Renal cortex interstitium (tissue), 15 donors: ENCODE data around the gene ABCB1. TPM values are rescaled to one million over a fixed set of nuclear protein-coding genes. Genes with fewer than 3 reads are reported as not detected.

Source experiments
- DNase-seq, 11 donors: peaks; one replicate each; pipeline ENCODE4 v3.0.0-alpha.2; 2013; ENCODE audit warnings: low read depth in 9 of 11, low spot score in 4 of 11; ENCODE audit errors: extremely low read depth in 1 of 11
- long read RNA-seq, 16 experiments: transcript quantifications; one replicate each; lab custom pipeline, GENCODE V29; 2026
- polyA plus RNA-seq, 3 donors: library from polyadenylated mRNA; unstranded; fragments of 120-200 nt; gene quantifications; one replicate each; pipeline ENCODE4 v1.2.1, GENCODE V29; 2013; ENCODE audit not compliant: insufficient read length in 3 of 3

Gene ABCB1
- polyA plus RNA-seq: 10 to 100 TPM; 21.9 to 26.8 (median 22.4) TPM
- long read RNA-seq, donor 1, full-length matches to known transcripts: 1 of 9 reads
- long read RNA-seq, donor 1, partial matches to known transcripts: 8 of 9 reads
- long read RNA-seq, donor 1, other reads (novel, unspliced or antisense): 0 of 9 reads
- long read RNA-seq, donor 2, partial matches to known transcripts: 6 of 6 reads
- long read RNA-seq, donor 2, other reads (novel, unspliced or antisense): 0 of 6 reads
- long read RNA-seq, donor 3: 0 reads
- long read RNA-seq, donor 4, partial matches to known transcripts: 6 of 6 reads
- long read RNA-seq, donor 4, other reads (novel, unspliced or antisense): 0 of 6 reads
- long read RNA-seq, donor 5: 0 reads
- long read RNA-seq, donor 6, partial matches to known transcripts: 7 of 10 reads
- long read RNA-seq, donor 6, other reads (novel, unspliced or antisense): 0 of 10 reads
- long read RNA-seq, donor 7, full-length matches to known transcripts: 3 of 15 reads
- long read RNA-seq, donor 7, partial matches to known transcripts: 12 of 15 reads
- long read RNA-seq, donor 7, other reads (novel, unspliced or antisense): 0 of 15 reads
- long read RNA-seq, donor 8: 0 reads
- long read RNA-seq, donor 9, full-length matches to known transcripts: 3 of 3 reads
- long read RNA-seq, donor 9, partial matches to known transcripts: 0 of 3 reads
- long read RNA-seq, donor 9, other reads (novel, unspliced or antisense): 0 of 3 reads
- long read RNA-seq, donor 10, full-length matches to known transcripts: 1 of 10 reads
- long read RNA-seq, donor 10, partial matches to known transcripts: 9 of 10 reads
- long read RNA-seq, donor 10, other reads (novel, unspliced or antisense): 0 of 10 reads
- long read RNA-seq, donor 11: 0 reads
- long read RNA-seq, donor 12: 0 reads
- long read RNA-seq, donor 13: 0 reads
- long read RNA-seq, donor 14, partial matches to known transcripts: 6 of 6 reads
- long read RNA-seq, donor 14, other reads (novel, unspliced or antisense): 0 of 6 reads
- long read RNA-seq, donor 15, partial matches to known transcripts: 5 of 6 reads
- long read RNA-seq, donor 15, other reads (novel, unspliced or antisense): 0 of 6 reads
- long read RNA-seq, donor 16, full-length matches to known transcripts: 2 of 25 reads
- long read RNA-seq, donor 16, partial matches to known transcripts: 23 of 25 reads
- long read RNA-seq, donor 16, other reads (novel, unspliced or antisense): 0 of 25 reads

- peak in 9 of 11 donors; percentile 21 to 52 (median 35) for DNase-seq
Measured at GRCh38 chr7:87600130-87601124, at the start of gene ABCB1. ABCB1 (minus strand) TSS chr7:87600884; CDS start chr7:87600184, 700 bp downstream.

- no peak for DNase-seq
Measured at GRCh38 chr7:87648316-87648715, 47.6 kb upstream of the ABCB1 start.

GRCh38 chr7:87645446-87645845 lies 44.8 kb upstream of the ABCB1 start:
- DNase-seq: no peak

- DNase-seq: no peak
Measured at GRCh38 chr7:87635921-87636320, 35.2 kb upstream of the ABCB1 start.

DNA sequence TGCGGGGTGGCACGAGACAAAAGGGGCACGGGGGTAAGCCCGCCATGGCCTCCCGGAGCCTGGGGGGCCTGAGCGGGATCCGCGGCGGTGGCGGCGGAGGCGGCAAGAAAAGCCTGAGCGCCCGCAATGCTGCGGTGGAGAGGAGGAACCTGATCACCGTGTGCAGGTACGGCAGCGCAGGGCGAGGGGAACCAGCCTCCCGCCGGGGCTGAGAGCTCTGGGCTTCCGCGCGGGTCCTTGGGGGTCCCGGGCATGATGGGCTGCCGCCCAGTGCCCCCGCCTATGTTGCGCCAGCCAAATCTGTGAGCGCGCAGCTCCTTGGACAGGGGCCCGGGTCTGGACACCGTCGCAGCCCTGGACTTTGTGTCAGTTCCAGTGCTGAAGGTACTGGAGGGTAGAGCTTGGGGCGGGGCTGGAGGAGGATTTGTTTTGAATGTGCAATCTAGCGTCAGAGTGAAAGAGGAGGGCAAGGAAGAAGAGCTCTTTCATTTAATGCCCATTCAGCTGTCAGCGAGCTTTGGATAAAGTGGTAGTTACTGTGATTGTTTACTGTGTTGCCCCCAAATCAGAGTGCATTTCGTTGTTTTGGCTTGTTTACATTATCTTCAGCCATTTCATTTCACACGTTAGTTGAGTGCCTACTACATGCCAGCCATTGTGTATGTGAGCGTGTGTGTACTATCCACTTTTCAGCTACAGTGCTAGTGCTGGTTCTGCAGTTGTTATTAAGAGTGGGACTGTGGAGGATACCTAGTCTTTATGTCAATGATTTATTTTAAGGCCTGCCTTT lies 28.3 kb upstream of the ABCB1 start:
- DNase-seq: peak in 8 of 11 donors; percentile 13 to 53 (median 33)

DNA sequence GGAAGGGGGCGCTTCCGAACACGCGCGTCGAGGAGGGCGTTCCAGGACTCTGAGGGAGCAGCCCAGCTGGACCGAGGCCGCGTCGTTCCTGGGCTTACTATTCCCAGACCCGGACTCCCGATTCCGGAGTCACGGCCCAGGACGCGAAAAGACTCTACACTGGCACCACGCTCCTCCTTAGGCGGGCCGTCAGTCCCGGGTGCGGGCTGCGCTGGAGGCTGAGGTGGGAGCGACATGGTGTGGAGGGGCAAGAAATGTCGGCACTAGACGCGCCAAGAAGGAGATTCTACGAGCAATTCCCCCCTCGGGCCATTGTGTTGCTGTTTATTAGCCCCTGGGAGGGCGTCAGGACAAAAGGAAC lies 26.9 kb upstream of the ABCB1 start:
- peak in 1 of 11 donors; percentile 2 for DNase-seq

- DNase-seq: no peak
Measured at GRCh38 chr7:87625101-87625500, 24.4 kb upstream of the ABCB1 start.

DNA sequence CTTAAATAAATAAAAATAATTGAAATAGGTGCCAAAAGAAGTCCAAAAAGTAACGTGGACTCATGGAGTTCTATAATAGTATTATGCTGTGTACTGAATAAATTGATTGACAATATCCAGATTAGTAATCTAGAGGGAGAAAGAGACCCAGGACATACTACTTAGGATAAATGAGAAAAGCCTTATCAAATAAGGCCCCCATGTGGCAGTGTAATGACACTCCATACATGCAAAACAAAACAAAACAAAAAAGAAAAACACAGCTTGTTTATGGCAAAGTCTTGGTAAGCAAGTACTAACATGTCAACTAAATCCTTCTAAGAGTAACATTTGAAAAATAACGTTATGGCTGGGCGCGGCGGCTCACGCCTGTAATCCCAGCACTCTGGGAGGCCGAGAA lies 23.9 kb upstream of the ABCB1 start:
- DNase-seq: no peak

DNA sequence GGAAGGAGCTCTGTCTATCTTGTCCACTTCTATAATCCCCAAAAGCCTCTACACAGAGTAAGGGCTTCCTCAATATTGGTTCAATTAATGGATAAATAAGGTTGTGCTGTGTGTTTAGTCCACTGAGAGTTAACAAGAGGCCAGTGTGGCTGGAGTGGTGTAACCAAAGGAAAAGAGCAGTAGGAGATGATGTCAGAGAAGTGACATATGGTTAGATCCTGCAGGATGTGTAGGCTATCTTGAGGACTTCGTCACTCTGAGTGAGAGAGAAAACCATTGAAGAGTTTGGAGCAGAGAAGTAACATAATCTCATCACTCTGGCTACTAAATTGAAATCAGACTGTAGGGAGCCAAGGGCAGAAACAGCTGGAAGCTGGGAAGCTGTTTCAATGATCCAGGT lies 14.5 kb upstream of the ABCB1 start:
- DNase-seq: no peak

DNA sequence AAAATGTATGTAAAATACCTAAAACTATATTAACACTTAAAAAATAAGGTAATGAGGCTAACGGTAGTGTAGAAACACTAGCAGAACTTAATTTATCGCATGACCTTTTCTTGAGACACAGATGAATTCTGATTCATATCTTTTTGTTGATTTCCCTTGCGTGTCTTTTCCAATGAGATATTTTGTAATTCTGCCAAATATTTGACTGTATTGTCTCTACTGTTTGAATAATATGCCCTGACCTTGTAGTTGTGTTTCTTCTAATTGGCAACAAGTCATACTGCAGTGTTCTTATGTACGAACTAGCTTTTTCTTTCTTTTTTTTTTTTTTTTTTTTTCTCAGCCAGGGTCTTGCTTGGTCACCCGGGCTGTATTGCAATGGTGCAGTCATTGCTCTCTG lies 9.2 kb upstream of the ABCB1 start:
- DNase-seq: no peak

DNA sequence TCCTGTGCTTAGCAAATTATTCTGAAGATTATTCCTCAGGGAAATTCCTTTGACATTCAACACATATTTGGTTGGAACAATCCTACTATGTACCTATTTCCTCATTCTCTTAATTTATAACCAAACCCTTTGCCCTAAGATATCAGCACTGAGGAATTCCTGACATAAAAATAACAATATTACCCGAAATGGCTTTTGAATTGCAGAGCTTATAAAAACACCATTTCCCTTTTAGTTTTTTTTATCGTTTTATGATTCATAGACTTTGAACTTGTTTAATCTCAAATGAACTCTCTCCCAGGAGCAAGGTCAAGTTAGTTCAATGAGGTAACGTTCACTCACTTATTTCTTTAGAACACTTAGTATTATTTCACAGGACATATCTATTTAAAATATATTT lies 7.7 kb upstream of the ABCB1 start:
- DNase-seq: no peak

- no peak for DNase-seq
Measured at GRCh38 chr7:87604264-87604663, 3.6 kb upstream of the ABCB1 start.

DNA sequence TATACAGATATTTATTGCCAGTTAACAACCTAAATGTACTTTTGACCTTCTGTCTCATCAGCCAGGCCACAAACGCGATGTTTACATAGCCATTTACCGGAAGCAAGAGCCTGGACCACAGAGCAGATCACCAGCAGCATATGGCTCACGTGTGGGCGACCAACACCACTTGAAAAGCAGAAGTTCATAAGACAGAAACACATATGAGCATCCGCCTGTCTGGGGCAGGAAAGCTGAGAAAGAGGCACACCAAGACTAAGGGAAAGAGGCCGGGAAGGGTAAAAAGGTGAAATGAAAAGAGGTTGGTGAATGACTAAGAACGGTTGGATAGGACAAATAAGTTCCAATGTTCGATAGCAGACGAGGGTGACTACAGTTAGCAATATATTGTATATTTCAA lies 1.3 kb downstream of the ABCB1 start:
- no peak for DNase-seq

GRCh38 chr7:87598234-87599009 lies 2.3 kb downstream of the ABCB1 start:
- DNase-seq: no peak

DNA sequence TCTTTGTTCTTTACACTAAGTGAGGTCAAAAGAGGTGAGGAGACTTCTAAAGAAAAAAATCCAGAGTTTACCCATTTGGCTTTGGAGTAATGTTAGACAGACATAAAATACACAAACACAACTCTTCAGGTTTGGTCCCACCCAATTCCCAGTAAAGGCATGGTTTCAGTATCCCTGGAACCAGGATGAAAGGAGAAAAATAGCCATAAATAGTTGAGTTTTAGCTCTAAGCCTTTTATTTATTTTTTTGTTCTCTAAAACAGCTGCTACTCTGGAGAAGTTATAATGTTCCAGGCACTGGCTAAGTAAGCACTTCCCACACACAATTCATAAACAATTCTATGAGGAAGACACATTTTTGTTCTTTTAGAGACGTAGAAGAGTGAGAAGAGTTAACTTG lies 4.0 kb downstream of the ABCB1 start:
- no peak for DNase-seq

GRCh38 chr7:87596136-87596535 lies 4.5 kb downstream of the ABCB1 start:
- no peak for DNase-seq

DNA sequence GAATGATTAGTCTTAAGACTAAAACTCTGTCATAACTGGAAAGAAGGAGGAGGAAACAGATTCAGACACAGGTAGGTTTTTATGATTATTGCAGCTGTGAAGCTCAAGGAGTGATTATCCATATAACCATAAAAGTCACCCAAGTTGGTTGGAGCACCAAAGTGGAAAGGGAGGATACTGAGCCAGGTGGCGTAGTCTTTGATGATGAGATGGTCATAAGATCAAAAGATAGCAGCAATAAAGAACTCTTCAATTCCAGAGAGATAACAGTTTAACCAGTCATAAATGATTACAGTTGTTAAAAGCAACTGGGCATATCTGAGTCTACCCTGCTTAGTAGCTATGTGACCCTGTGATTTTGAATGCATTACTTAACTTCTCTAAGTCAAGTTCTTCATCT lies 8.4 kb downstream of the ABCB1 start:
- DNase-seq: no peak
